Body of pancreas (tissue), 4 donors: ENCODE results near the gene GNB3.

Source experiments
- CTCF ChIP-seq, 7 experiments: fragments of 450-650 bp in 4 of 7; fragments of 200-600 bp in 3 of 7; sonication (generic) in 3 of 7; IDR thresholded peaks; one replicate each; pipeline ENCODE4 v1.5.1; 2016 to 2019; ENCODE audit warnings: antibody characterized with exemption in 7 of 7
- POLR2A ChIP-seq, 3 donors: fragments of 450-650 bp; IDR thresholded peaks; one replicate each; pipeline ENCODE4 v1.6.1; 2016; ENCODE audit warnings: antibody characterized with exemption in 3 of 3, mild to moderate bottlenecking in 2 of 3

- TF ChIP-seq CTCF (IDR thresholded peaks at IDR 0.05) (no peak), POLR2A (IDR thresholded peaks at IDR 0.05) (no peak)
Measured at GRCh38 chr12:6817098-6817497, 23.6 kb upstream of the GNB3 start.
